Measurements from ENCODE around the gene EHF.
"Not testable (repeated sequence)": the region's sequence is repeated elsewhere in the genome, so short reads cannot be mapped to it uniquely, and the experiment has no call there.

Gene EHF

DNA sequence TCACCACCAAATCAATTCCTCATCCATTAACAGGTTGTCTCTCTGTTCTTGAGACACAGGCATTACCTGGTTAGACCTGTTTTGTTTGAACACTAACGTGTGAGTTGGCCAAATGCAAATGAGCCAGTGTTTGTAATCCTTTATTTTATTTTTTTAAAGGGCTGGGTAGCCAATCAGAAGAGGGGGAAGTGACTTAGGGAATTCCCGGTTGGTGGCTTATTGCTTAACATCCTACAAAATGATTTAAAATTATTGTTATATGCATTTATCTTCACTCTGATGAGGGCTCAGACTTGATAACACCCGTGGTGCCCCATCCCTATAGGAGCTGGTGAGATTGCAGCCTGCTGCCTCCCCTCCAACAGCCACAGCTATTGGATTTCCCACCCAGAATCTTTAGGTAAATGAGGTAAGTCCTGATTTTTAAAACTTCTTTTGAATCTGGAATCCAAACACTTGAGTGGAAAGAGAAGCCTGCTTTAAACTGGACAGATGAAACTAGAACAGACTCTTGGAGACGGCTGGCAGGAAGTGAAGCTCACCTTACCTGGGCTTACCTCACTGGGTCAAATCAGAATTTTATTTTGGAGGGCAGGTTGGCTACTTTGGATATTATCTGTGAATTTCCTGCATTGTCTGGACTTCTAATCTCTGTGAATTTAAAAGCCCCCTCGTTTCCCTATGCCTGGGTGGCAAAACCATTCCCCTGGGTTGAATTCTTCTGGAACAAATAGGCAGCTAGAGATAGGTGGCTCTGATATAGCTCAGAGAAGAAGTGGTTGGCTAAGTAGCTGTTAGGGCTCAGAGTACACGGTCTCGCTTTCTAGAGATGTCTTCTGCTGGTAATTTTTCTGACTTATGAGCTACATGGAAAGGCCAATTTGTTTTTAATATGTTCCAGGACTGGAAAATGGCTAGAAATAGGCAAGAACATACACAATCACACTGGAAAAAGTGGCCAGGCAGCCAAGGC, at the start of gene EHF:
TSS of gene EHF (plus strand) at position 274 of the 973 bp plus-strand sequence. CDS start 21,538 bp downstream, outside the sequence.
- no peak for DNase-seq (ENCODE audit: low read depth in 4 of 4, low spot score in 1 of 4)

DNA sequence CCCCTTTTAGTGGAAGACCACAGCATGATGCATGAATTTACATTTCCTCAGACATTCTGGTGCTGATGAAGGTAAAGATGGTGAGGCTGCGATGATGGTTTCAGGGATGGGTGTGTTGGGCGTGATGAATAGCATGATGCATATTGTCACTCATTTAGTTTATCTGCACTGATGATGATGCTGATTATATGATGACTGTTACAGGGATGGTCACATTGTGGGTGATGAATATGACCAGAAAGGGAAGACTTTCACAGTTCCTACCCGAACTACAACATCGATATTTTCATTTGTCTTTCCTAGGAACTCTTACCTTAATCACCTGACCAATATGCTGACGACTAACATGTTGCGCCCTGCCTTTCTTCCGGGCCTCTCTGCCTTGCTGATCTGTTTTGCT, 47.4 kb upstream of the EHF start:
- DNase-seq (ENCODE audit: low read depth in 4 of 4, low spot score in 1 of 4), result no peak

DNA sequence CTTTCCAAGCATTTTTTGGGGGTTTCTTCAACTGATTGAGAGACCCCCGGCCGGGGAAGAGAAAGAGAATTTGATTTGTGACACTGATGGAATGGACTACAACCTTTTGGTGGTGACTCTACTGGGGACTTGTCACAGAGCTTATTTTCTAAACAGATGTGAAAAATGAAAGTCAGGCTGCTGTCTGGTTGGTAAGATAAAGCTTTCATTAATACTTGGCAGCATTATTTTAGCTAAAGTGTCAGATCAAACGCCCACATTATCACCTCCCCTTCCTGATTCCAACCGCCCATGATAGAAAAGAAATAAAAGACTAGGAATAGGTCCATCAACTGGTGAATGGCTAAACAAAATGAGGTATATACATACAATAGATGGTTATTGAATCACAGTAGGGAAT, 45.6 kb upstream of the EHF start:
- DNase-seq (ENCODE audit: low read depth in 4 of 4, low spot score in 1 of 4), result no peak

DNA sequence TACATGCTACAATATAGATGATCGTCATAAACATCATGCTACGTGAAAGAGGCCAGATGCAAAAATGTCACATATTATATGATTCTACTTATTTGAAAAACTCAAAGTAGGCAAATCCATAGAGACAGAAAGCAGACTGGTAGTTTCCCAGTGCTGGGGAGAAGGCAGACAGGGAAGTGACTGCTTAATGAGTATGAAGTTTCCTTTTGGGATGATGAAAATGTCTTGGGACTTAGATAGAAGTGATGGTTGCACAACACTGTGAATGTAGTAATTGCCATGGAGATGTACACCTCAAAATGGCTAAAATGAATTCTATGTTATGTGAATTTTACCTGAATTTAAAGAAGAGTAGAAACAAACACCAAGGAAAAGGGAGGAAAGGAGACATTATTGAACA, 45.2 kb upstream of the EHF start:
- no peak for DNase-seq (ENCODE audit: low read depth in 4 of 4, low spot score in 1 of 4)

DNA sequence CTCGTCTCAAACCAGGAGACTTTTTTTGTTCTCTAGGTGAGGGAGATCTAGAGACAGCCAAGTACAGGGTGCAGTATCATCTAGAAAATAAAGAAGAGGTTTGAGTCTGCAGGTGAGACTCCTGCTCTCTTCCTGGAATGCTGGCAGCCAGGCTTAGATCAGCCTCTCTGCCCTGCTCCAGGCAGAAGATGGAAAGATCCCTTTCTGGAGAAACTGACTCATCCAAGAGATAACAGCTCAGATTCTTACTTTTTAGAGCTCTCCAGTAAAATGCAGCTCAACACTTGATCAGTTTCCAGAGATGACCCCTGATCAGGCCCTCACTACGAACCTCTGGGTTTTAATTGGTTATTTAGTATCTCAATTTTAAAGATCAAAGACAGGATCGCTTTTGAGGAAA, 44.6 kb upstream of the EHF start:
- DNase-seq (ENCODE audit: low read depth in 4 of 4, low spot score in 1 of 4), result no peak

DNA sequence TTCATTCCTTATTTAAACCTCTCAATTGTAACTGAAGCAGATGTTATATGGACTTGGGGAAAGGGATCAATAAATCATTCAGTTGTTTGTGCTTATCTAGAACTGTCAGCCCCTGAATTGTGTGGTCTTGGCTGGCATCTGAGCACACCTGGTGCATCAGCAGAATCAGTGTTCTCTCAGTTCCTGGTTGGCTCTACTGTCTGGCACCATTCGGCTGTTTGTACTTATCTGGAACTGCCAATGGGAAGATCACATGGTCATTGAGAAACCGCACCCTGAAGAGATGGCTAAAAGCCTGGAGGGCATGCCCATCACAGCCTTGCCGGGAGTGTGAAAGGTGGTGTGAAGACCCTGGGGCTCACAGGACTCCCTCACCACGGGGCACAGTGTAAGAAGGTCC, 37.1 kb upstream of the EHF start:
- no peak for DNase-seq (ENCODE audit: low read depth in 4 of 4, low spot score in 1 of 4)

DNA sequence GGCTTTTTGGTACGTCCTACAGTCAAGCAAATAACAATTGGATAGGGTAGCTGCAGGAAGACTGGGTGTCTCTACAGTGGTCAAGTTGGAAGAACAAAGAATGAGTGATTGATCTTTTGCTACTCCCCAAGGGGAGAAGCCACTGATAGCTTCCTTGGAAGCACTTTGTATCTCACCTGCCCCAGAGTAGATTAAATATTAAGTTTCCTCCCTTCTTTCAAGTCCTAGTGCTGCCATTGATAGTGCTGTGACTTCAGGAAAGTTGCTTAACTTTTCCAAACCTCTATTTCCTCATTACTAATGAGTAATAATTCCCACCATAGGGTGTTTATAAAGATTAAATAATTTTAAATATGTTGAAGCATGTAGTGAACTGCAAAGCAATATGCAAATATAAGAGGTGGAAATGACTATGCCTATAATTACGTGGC, 35.6 kb upstream of the EHF start:
- DNase-seq (ENCODE audit: low read depth in 4 of 4, low spot score in 1 of 4), result no peak

DNA sequence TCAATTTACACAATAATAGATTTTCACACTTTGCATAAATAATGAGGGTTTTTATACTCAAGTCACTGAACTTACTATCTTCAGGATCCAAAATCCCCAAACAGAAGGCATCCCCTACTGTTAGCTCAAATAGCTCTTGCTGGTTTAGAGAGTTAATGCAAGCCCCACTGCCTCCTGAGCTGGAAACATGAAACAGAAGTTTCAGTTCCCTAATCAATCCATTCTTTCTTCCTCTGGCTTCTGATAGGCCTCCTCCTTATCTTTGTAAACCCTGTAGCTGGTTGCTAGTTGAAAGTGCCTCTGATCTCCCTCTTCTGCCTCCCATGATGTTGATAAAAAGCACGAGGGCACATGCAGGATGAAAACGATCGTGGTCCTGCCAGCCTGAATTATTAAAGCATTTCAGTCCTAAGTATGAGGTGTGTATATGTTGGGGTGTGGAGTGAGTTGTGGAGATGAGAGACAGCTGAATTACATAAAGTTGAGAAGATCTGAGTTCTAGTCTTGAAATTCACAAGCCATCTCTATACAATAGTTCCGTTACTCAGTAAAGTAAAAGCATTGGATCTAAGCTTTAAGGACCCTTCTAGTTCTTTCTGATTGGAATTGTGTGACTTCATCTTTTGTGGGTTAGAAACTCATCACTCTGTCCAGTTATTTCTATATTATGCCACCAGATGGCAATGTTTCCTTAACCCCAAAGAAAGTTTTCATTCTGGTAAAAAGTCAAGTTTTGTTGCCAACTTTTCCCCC, 35.0 kb upstream of the EHF start:
- no peak for DNase-seq (ENCODE audit: low read depth in 4 of 4, low spot score in 1 of 4)

DNA sequence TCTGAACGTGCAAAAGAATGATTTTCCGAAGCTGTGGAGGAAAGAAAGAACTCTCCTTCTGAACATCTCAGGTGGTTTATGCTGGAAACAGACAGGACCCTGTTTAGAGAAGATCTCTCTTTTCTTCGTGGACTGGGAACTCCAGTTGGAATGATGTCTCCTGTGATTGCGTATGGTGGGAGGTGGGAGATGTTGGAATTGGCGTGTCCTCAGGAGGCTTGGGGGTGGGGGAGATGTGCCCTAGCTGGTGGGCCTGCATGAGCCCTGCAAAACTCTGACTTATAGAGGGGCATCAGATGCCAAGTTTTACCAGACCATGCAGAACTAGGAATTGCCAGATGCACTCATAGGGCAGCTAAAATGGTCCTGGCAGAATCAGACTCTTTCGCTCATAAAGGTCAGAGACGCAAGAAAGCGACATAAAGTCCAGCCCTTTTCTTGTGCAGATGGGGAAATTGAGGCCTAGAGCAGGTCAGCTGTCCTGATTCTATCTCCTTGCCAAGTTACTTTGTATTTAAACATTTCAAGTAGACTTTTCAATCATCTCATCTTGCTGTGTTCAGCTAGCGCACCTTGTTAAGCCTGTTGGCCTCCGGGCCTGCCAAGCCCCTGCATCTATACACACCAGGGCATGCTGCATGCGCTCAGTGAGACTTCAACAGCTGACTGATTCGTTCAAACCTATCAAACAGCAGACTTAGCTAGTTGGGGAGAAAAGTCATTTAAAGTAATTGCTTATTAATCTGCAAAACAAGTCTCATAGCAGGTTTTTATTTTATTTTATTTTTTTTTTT, 34.2 kb upstream of the EHF start:
- no peak for DNase-seq (ENCODE audit: low read depth in 4 of 4, low spot score in 1 of 4)

DNA sequence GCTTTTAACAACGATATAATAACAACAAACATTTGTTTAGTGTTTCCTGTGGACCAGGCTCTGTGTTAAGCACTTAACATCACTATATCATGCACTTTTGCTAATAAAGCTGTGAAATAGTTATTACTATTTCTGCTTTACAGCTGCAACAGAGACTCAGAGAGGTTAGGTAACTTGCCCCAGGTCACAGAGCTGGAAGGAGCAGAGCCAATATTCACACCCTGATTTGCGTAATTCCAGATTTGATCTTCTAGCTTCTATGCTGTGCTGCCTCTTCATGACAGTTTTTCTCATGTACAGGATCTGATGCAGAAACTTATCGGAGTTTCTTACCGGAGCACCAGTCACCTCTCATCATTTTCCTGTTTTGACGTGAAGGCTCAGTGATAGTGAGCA, 33.6 kb upstream of the EHF start:
- DNase-seq (ENCODE audit: low read depth in 4 of 4, low spot score in 1 of 4), result no peak

DNA sequence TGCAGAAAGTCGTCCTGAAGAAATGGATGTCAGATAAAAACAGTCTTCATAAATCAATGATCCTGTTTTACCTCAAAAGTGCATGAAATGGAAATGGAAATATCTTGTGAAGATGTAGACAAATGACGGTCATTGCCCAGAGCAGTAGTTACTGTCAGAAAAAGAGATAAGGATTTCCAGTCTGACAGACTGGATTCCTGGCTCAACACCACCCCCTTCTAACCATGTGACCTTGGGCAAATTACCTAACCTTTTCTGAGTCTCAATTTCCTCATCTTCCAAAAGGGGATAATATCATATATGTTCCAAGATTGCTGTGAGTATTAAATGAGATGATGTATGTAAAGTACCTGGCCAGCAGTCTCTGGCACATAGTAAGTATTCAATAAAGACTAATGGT, 32.9 kb upstream of the EHF start:
- no peak for DNase-seq (ENCODE audit: low read depth in 4 of 4, low spot score in 1 of 4)

DNA sequence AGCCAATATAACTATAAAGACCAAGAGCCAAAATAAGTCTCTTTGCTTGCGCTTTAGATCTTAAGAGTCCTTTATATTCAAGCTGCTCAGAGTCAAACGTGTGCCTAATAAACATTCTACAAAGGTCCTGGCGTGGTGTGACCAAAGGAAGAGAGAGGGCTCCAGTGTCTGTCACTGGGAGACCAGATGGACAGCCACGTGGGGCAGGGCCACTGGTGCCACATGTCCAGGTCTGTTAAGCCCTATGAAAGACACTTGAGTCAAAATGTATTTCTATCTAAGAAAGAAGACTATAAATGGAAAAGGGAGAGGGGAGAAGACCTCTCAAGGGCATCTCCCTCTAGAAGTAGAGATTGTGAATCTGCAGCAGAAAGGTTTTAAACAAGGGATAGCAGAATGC, 32.2 kb upstream of the EHF start:
- no peak for DNase-seq (ENCODE audit: low read depth in 4 of 4, low spot score in 1 of 4)

DNA sequence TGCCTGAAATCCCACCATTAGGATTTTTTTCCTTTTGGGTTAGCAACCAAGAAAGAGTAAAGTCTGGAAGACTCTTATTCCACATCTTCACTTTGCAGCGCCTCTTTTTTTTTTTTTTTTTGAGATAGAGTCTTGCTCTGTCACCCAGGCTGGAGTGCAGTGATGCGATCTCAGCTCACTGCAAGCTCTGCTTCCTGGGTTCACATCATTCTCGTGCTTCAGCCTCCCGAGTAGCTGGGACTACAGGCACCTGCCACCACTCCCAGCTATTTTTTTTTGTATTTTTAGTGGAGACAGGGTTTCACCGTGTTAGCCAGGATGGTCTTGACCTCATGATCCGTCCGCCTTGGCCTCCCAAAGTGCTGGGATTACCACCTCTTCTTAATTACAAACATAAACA, 31.7 kb upstream of the EHF start:
- not testable (repeated sequence) for DNase-seq (ENCODE audit: low read depth in 4 of 4, low spot score in 1 of 4)

DNA sequence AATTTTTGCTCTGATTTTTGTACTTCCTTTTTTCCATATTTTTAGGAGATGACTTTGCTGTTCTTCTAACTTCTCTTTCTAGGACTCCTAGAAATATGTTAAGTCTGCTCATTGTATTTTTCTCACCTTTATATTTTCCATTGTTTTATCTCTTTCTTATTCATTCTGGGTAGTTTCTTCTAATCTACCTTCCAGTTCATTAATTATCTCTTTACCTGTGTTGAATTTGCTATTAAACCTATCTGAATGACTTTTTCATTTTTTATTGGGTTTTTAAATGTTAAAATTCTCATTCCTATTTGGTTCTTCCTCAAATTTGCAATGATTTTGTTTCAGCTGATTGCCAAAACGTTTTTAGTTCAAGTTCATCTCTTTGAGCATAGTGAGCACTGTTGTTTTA, 27.8 kb upstream of the EHF start:
- DNase-seq (ENCODE audit: low read depth in 4 of 4, low spot score in 1 of 4), result no peak

DNA sequence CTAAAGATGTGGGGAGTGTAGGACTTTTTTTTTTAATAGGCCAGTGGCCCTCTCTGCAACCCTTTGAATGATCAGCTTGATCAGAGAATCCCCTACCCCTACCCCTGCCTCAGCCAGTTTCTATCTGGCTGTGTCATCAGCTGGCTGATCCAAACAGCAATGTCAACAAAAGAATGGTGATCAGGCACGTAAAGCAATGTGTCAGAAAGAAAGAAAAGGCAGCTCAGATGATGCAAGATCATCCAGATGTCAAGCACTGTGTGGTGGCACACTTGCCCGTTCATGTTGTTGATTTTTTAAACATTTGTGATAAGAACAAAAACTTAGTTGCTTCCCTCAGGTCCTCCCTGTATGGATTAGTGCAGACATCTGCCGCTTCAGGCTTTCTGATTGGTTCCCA, 26.3 kb upstream of the EHF start:
- no peak for DNase-seq (ENCODE audit: low read depth in 4 of 4, low spot score in 1 of 4)

DNA sequence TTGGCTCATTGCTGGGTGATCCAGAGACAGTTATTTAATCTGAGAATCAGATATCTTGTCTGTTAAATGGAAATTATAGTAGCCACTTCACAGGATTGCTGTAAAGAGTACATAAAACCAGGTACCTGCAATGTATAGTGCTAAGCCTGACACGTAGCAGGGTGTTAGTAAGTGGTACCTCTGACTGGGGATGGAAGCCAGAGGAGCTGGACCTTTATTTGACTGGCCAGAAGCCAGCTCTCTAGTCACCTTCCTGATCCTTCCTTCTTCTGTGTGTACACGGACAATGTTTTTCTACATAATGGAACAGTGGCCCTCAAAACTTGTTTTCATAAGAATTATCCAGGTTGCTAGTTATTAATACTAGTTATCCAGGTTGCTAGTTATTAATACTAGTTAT, 25.5 kb upstream of the EHF start:
- DNase-seq (ENCODE audit: low read depth in 4 of 4, low spot score in 1 of 4), result no peak

DNA sequence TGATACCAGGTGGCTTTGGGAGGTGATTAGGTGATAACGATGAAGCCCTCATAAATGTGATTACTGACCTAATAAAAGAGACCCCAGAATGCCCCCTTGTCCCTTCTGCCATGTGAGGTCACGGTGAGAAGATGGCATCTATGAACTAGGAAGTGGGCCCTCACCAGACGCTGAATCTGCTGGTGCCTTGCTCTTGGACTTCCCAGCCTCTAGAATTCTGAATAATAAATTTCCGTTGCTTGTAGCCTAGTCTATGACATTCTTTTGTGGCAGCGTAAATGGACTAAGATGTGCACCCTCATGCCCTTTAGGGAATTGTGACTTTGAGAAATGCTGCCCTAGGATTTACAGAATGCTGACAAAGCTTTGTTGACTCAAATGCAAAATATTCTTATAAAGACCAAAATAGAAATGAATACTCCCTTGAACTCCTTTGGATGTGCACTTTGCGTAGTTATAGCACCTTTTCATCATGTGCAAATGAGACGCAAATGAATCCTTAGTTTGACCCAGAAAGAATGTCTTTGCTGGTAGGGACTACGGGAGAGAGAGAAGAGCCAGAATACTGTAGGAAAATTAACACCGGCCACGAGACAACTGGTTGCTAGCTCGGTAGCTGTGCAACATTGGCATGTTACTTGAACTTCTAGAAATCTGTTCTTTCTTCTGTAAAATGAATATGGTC, 24.8 kb upstream of the EHF start:
- no peak for DNase-seq (ENCODE audit: low read depth in 4 of 4, low spot score in 1 of 4)

DNA sequence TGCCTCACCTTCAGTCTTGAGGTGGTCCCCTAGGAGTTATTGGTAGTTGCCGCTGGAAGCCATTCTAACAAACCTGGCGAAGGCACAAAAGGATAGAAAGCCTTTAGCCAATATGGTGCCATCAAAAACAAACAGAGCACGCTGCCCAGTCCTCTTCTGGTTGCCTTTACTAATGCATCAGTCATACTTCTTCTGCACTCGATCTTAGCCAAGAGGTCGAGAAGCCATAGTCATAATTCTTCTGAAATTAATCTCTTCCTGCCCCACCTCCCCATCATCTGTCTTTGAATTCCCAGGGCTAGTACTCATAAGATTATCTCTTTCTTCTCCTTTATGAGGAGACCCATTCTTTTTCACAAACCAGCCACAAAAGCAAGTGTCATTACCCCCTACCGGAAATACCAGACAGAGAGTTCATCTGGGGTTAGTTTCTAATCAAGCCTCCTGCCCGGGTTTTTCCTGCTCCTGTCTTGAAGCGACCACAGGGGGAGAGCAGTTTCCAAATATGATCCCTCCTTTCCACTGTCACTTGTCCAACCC, 21.4 kb upstream of the EHF start:
- no peak for DNase-seq (ENCODE audit: low read depth in 4 of 4, low spot score in 1 of 4)

DNA sequence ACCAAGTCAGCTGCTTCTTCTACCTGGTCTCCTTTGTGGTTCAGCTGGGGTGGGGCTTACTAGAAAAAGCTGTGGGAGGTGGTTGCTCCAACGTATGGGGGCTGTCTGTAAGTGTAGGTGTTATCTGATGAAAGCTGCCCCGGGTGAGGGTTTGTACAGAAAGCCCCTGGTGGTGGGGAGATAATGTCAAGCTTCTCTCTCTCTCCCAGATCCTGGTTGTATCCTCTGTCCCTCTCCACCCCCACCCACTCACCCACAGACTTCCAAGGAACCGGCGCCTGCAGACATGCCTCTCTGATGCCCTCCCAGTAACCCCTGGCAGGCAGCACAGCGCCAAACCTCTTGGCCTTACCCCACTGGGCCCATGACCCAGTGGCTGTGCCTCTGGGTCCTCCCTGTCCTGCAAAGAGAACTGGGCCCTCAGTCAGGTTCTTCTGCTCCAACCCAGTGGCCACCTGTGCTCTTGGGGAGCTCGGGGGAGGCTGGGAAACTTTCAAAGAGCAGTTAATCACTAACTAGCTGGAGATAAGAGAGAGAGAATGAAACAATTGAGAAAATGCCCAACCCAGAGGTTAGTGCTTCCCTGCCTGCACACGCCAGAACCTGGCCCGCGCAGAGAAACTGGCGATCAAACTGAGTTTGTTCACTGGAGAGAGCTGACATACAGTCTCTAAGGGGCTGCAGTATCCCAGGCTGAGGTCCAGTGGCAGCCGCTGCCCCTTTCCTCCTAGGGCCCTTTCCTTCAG, 20.4 kb upstream of the EHF start:
- no peak for DNase-seq (ENCODE audit: low read depth in 4 of 4, low spot score in 1 of 4)

DNA sequence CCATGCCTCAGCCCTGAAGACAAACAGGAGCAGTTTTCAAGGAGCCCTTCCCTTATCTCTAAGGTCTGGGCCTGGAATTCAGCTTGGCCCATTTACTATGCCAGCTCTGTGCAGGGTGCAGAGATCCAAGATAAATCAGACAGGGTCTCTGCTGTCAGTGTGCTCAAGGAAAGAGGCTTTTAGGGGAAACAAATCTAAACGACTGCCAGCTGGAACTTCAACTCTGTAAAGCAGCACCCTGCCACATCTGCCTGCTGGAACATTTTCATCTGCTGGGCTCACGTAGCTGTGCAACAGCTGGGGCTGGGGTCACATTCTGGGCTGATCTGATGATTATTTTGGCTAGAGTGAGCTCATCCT, 19.8 kb upstream of the EHF start:
- no peak for DNase-seq (ENCODE audit: low read depth in 4 of 4, low spot score in 1 of 4)

Data from stimulated activated CD4-positive, alpha-beta T cell treated with anti-CD3 and anti-CD28 coated beads, Interleukin-1b, Interleukin-23, amount 100 ng/mL, for 24 hours (primary cell).